NCI-H128 (cell line): ENCODE measurements around the gene ZNRF1.
A peak's percentile ranks its signal among the peaks of the same experiment; 100 is the strongest.

Experiments
- DNase-seq: peaks from one replicate; lab custom pipeline; 2025; ENCODE audit not compliant: unreplicated experiment; lab: John Stamatoyannopoulos, UW

Gene ZNRF1

GRCh38 chr16:75138636-75139035 is 139.8 kb downstream of the ZNRF1 start:
- no peak for DNase-seq

- no peak for DNase-seq
These were observed 140.7 kb downstream of the ZNRF1 start for GRCh38 chr16:75139498-75139897.

GRCh38 chr16:75143941-75144340 is 145.1 kb downstream of the ZNRF1 start:
- DNase-seq, result no peak

GRCh38 chr16:75147968-75148310 is 149.1 kb downstream of the ZNRF1 start:
- DNase-seq, result no peak

- peak; percentile 65 for DNase-seq
These were observed 149.7 kb downstream of the ZNRF1 start, which contains the start of gene ZFP1 for GRCh38 chr16:75148311-75149195. ZFP1 (plus strand) TSS chr16:75148524; CDS start chr16:75152952, 4,428 bp downstream.

- no peak for DNase-seq
These were observed 153.0 kb downstream of the ZNRF1 start for GRCh38 chr16:75151798-75152197.

GRCh38 chr16:75152635-75153034 is 153.8 kb downstream of the ZNRF1 start:
- DNase-seq, result no peak

- DNase-seq, result no peak
These were observed 161.6 kb downstream of the ZNRF1 start for GRCh38 chr16:75160386-75160785.
